Panc1 (cell line): ENCODE measurements around the gene ROBO2.

Experiments used
- CTCF ChIP-seq: fragments of 450-650 bp; IDR thresholded peaks from 2 replicates; pipeline ENCODE4 v1.5.1; 2017; ENCODE audit warnings: mild to moderate bottlenecking
- SIN3A ChIP-seq: IDR thresholded peaks from 2 replicates; pipeline ENCODE4 v1.6.1; 2012; ENCODE audit warnings: low read depth, mild to moderate bottlenecking, low read length, moderate library complexity, borderline replicate concordance; ENCODE audit not compliant: insufficient read depth

GRCh38 chr3:77420336-77420735 lies 380.4 kb downstream of the ROBO2 start:
- TF ChIP-seq CTCF (no peak), SIN3A (no peak)
